PC-9 (cell line): Measurements from ENCODE around the gene TSTD2. TPM values are rescaled to one million over a fixed set of nuclear protein-coding genes. Genes with fewer than 3 reads are reported as not detected.

Source experiments
- BruUV-seq: library from RNA; stranded (reverse); fragments of 400-500 nt; replicated peaks from 2 replicates; lab custom pipeline; 2021; lab: Mats Ljungman, UMichigan
- CTCF ChIA-PET: fragments of 300-600 bp; sonication (Branson Sonifier 250); formaldehyde crosslinking; loops from one replicate; lab custom pipeline; 2022; ENCODE audit warnings: antibody characterized with exemption; lab: Charles Lee
- POLR2A ChIA-PET: fragments of 300-600 bp; sonication (Branson Sonifier 250); formaldehyde crosslinking; loops from one replicate; lab custom pipeline; 2022; ENCODE audit warnings: antibody characterized with exemption; ENCODE audit not compliant: unreplicated experiment; lab: Charles Lee
- DNase-seq, 2 experiments: peaks; one replicate each; pipeline versions ENCODE4 v3.0.0 to v3.0.0-alpha.2; 2015 to 2022; ENCODE audit warnings: mixed read lengths in 1 of 2
- H2AFZ ChIP-seq: fragments of 200-600 bp; sonication (generic); 2 replicates; pipeline ENCODE4 v1.8.1; 2017; ENCODE audit warnings: antibody characterized with exemption
- H3F3A ChIP-seq: fragments of 200-600 bp; sonication (generic); 2 replicates; pipeline ENCODE4 v1.8.1; 2017; ENCODE audit warnings: antibody characterized with exemption, mild to moderate bottlenecking, low read depth; ENCODE audit not compliant: insufficient read depth
- H3K27ac ChIP-seq: fragments of 200-600 bp; sonication (generic); 2 replicates; pipeline ENCODE4 v1.6.1; 2016; ENCODE audit warnings: mixed run types
- H3K27me3 ChIP-seq: fragments of 200-600 bp; sonication (generic); 2 replicates; pipeline ENCODE4 v1.6.1; 2016; ENCODE audit warnings: low read depth, mixed run types; ENCODE audit not compliant: insufficient read depth
- H3K36me3 ChIP-seq: fragments of 200-600 bp; sonication (generic); 2 replicates; pipeline ENCODE4 v1.6.1; 2016; ENCODE audit warnings: low read depth, mixed run types
- H3K4me1 ChIP-seq: fragments of 200-600 bp; sonication (generic); replicated peaks from 2 replicates; pipeline ENCODE4 v1.6.1; 2016; ENCODE audit warnings: mixed run types; ENCODE audit not compliant: insufficient read depth
- H3K4me2 ChIP-seq: fragments of 200-600 bp; sonication (generic); 2 replicates; pipeline ENCODE4 v1.6.1; 2017; ENCODE audit warnings: mixed run types
- H3K4me3 ChIP-seq: fragments of 200-600 bp; sonication (generic); 2 replicates; pipeline ENCODE4 v1.6.1; 2016; ENCODE audit warnings: mixed run types
- H3K79me2 ChIP-seq: fragments of 200-600 bp; sonication (generic); 2 replicates; pipeline ENCODE4 v1.6.1; 2017; ENCODE audit warnings: low read depth, mixed run types
- H3K9me2 ChIP-seq: fragments of 200-600 bp; sonication (generic); 2 replicates; pipeline ENCODE4 v1.8.1; 2017; ENCODE audit warnings: mild to moderate bottlenecking; ENCODE audit not compliant: insufficient read depth
- H3K9me3 ChIP-seq: fragments of 200-600 bp; sonication (generic); 2 replicates; pipeline ENCODE4 v1.8.1; 2016; ENCODE audit warnings: low read depth; ENCODE audit not compliant: insufficient read depth
- H4K20me1 ChIP-seq: fragments of 200-600 bp; sonication (generic); 2 replicates; pipeline ENCODE4 v1.8.1; 2017; ENCODE audit not compliant: insufficient read depth
- EZH2 ChIP-seq: fragments of 200-600 bp; sonication (generic); IDR thresholded peaks from 2 replicates; pipeline ENCODE4 v1.8.0; 2017; ENCODE audit warnings: antibody characterized with exemption, low read depth
- intact Hi-C: fragments of 100-400 bp; cut with micrococcal nuclease; formaldehyde crosslinking; loops from one replicate; pipeline ENCODE4 v1.10.0; 2022; ENCODE audit not compliant: unreplicated experiment
- total RNA-seq: library from RNA; stranded (reverse); gene quantifications from 2 replicates; pipeline ENCODE4 v1.2.3, GENCODE V29; 2021
- TF ChIP-seq, protein P1 (sequence below): fragments of 200-600 bp; sonication (generic); conservative IDR thresholded peaks from 2 replicates; pipeline ENCODE4 v1.6.1; 2017; ENCODE audit warnings: mixed run types, antibody characterized with exemption, mild to moderate bottlenecking, moderate library complexity

Gene TSTD2
- total RNA-seq, 1 experiment from 2014 or later = 17.0 TPM

- BruUV-seq = no TSS peak
Measured at GRCh38 chr9:97554566-97555075, 78.5 kb downstream of the TSTD2 start.

GRCh38 chr9:97553841-97554240 is 79.3 kb downstream of the TSTD2 start:
- Histone ChIP-seq H3F3A (no peaks in the 10 kb centered on the region), H2AFZ (no peak overlapping the region), H4K20me1 (no peaks in the 10 kb centered on the region), H3K9me2 (no peaks in the 10 kb centered on the region), H3K79me2 (no peaks in the 10 kb centered on the region), H3K36me3 (no peaks in the 10 kb centered on the region), H3K27ac (no peak overlapping the region), H3K27me3 (no peaks in the 10 kb centered on the region), H3K4me1 (no peaks in the 10 kb centered on the region), H3K4me3 (no peak overlapping the region), H3K4me2 (no peak overlapping the region), H3K9me3 (no peaks in the 10 kb centered on the region)
- intact Hi-C loops = no loop called here
- DNase-seq = no peak
- BruUV-seq = no TSS peak
- POLR2A ChIA-PET = no interaction called here
- TF ChIP-seq, protein P1, sequence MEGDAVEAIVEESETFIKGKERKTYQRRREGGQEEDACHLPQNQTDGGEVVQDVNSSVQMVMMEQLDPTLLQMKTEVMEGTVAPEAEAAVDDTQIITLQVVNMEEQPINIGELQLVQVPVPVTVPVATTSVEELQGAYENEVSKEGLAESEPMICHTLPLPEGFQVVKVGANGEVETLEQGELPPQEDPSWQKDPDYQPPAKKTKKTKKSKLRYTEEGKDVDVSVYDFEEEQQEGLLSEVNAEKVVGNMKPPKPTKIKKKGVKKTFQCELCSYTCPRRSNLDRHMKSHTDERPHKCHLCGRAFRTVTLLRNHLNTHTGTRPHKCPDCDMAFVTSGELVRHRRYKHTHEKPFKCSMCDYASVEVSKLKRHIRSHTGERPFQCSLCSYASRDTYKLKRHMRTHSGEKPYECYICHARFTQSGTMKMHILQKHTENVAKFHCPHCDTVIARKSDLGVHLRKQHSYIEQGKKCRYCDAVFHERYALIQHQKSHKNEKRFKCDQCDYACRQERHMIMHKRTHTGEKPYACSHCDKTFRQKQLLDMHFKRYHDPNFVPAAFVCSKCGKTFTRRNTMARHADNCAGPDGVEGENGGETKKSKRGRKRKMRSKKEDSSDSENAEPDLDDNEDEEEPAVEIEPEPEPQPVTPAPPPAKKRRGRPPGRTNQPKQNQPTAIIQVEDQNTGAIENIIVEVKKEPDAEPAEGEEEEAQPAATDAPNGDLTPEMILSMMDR = no peak
- no peak for TF ChIP-seq EZH2
- CTCF ChIA-PET = no interaction called here

More at GRCh38 chr9:97554566-97555075, 78.5 kb downstream of the TSTD2 start:
- Histone ChIP-seq H3K4me3 (no peak overlapping the region), H3K9me3 (no peaks in the 10 kb centered on the region), H4K20me1 (no peaks in the 10 kb centered on the region), H3K79me2 (no peaks in the 10 kb centered on the region), H3K27me3 (no peaks in the 10 kb centered on the region), H3F3A (no peaks in the 10 kb centered on the region), H3K4me1 (no peaks in the 10 kb centered on the region), H3K27ac (no peak overlapping the region), H2AFZ (no peak overlapping the region), H3K4me2 (no peak overlapping the region), H3K36me3 (no peaks in the 10 kb centered on the region), H3K9me2 (no peaks in the 10 kb centered on the region)
- POLR2A ChIA-PET = no interaction called here
- intact Hi-C loops = no loop called here
- CTCF ChIA-PET = no interaction called here
- DNase-seq = no peak
- no peak for TF ChIP-seq EZH2
- TF ChIP-seq, protein P1 = no peak

GRCh38 chr9:97553141-97553540 is 80.0 kb downstream of the TSTD2 start:
- intact Hi-C loops = no loop called here
- DNase-seq = no peak

More at GRCh38 chr9:97553141-97553540, 80.0 kb downstream of the TSTD2 start:
- H3K9me3 ChIP-seq = no peaks in the 10 kb centered on the region
- ChIA-PET POLR2A (no interaction called here), CTCF (no interaction called here)
- no peaks in the 10 kb centered on the region for H4K20me1 ChIP-seq
- H3K27me3 ChIP-seq = no peaks in the 10 kb centered on the region
- no peaks in the 10 kb centered on the region for H3F3A ChIP-seq
- H3K9me2 ChIP-seq = no peaks in the 10 kb centered on the region
- H3K36me3 ChIP-seq = no peaks in the 10 kb centered on the region
- no peak overlapping the region for H3K4me2 ChIP-seq
- H3K27ac ChIP-seq = no peak overlapping the region
- no peaks in the 10 kb centered on the region for H3K79me2 ChIP-seq
- peaks cover 7% of the 10 kb centered on the region; the same call in 1 of the 2 replicates for H3K4me1 ChIP-seq
- no peak overlapping the region for H2AFZ ChIP-seq
- TF ChIP-seq EZH2 = no peak
- TF ChIP-seq, protein P1 = no peak
- BruUV-seq = no TSS peak
- no peak overlapping the region for H3K4me3 ChIP-seq
